Chondrocyte (in vitro differentiated cells): ENCODE results near the gene SDK2. TPM values are rescaled to one million over a fixed set of nuclear protein-coding genes. Genes with fewer than 3 reads are reported as not detected.

Source experiments
- DNase-seq: peaks from one replicate; pipeline ENCODE4 v3.0.0; 2021; ENCODE audit warnings: mixed read lengths, low spot score
- H3K27ac Mint-ChIP-seq: one replicate; pipeline ENCODE4 v1.8.0; 2021; ENCODE audit warnings: mild to moderate bottlenecking, moderate library complexity, mixed read lengths; ENCODE audit not compliant: unreplicated experiment
- H3K27me3 Mint-ChIP-seq: 2 replicates; pipeline ENCODE4 v1.8.0; 2021; ENCODE audit warnings: low read depth, mixed read lengths
- H3K36me3 Mint-ChIP-seq: 2 replicates; pipeline ENCODE4 v1.8.0; 2021; ENCODE audit warnings: low read depth, mixed read lengths
- H3K4me1 Mint-ChIP-seq: 2 replicates; pipeline ENCODE4 v1.8.0; 2021; ENCODE audit warnings: low read depth, mild to moderate bottlenecking, mixed read lengths
- H3K4me3 Mint-ChIP-seq: one replicate; pipeline ENCODE4 v1.8.0; 2021; ENCODE audit warnings: mild to moderate bottlenecking, moderate library complexity, mixed read lengths; ENCODE audit not compliant: unreplicated experiment
- H3K9me3 Mint-ChIP-seq: 2 replicates; pipeline ENCODE4 v1.8.0; 2021; ENCODE audit warnings: low read depth, mixed read lengths
- CTCF ChIP-seq: fragments of 200-600 bp; sonication (generic); IDR thresholded peaks from 2 replicates; pipeline ENCODE4 v1.5.0; 2021; ENCODE audit warnings: antibody characterized with exemption, mild to moderate bottlenecking, moderate library complexity
- total RNA-seq: library from RNA; stranded (reverse); gene quantifications from 3 replicates; pipeline ENCODE4 v1.2.1, GENCODE V29; 2021

The SDK2 gene
- total RNA-seq, 1 donor from 2014 or later = 15.8 TPM

- TF ChIP-seq CTCF = no peak
- Mint-ChIP-seq H3K4me3 (no peak overlapping the region), H3K4me1 (peaks cover 3% of the 10 kb centered on the region), H3K27ac (no peak overlapping the region), H3K9me3 (peaks cover 7% of the 10 kb centered on the region), H3K27me3 (peaks cover 20% of the 10 kb centered on the region), H3K36me3 (peaks cover 2% of the 10 kb centered on the region)
- DNase-seq = no peak
These were observed 45.5 kb upstream of the SDK2 start for GRCh38 chr17:73689596-73690275.

- Mint-ChIP-seq H3K4me3 (no peak overlapping the region), H3K9me3 (peaks cover 6% of the 10 kb centered on the region)
These were observed 42.7 kb upstream of the SDK2 start for GRCh38 chr17:73686961-73687360.

GRCh38 chr17:73686126-73686525 is 41.9 kb upstream of the SDK2 start:
- H3K36me3 Mint-ChIP-seq = peaks cover 6% of the 10 kb centered on the region
- DNase-seq = no peak
- H3K9me3 Mint-ChIP-seq = peaks cover 14% of the 10 kb centered on the region
- H3K4me1 Mint-ChIP-seq = no peaks in the 10 kb centered on the region
- no peak for TF ChIP-seq CTCF
- no peak overlapping the region for H3K27ac Mint-ChIP-seq
- no peak overlapping the region for H3K4me3 Mint-ChIP-seq
- peaks cover 37% of the 10 kb centered on the region for H3K27me3 Mint-ChIP-seq

More at GRCh38 chr17:73686961-73687360, 42.7 kb upstream of the SDK2 start:
- DNase-seq = no peak
- peaks cover 32% of the 10 kb centered on the region for H3K27me3 Mint-ChIP-seq
- H3K36me3 Mint-ChIP-seq = peaks cover 2% of the 10 kb centered on the region
- no peak for TF ChIP-seq CTCF
- H3K27ac Mint-ChIP-seq = no peak overlapping the region
- H3K4me1 Mint-ChIP-seq = peaks cover 3% of the 10 kb centered on the region

DNA sequence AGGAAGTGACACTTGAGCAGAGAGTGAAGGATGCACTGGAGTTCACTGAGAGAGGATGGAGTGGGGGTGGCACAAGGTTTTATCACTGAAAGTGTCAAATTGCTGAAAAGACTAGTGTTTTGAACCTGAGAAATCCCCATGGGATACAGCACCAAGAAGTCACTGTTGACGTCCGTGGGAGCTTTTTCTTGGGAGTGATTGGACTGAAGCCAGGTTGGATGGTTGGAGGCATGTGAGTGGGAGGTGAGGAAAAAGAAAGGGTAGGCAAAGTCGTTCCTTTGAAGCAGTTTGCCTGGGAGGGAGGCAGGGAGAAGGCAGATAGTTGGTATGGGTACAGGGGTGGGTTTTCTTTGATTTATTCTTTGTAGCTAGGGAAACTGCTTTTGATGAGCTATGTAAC is 39.9 kb upstream of the SDK2 start:
- H3K36me3 Mint-ChIP-seq = peaks cover 6% of the 10 kb centered on the region
- no peak overlapping the region for H3K4me3 Mint-ChIP-seq
- H3K9me3 Mint-ChIP-seq = peaks cover 14% of the 10 kb centered on the region
- no peak for TF ChIP-seq CTCF
- H3K27ac Mint-ChIP-seq = no peak overlapping the region
- H3K27me3 Mint-ChIP-seq = peaks cover 41% of the 10 kb centered on the region
- DNase-seq = no peak
- no peaks in the 10 kb centered on the region for H3K4me1 Mint-ChIP-seq

GRCh38 chr17:73683771-73684170 is 39.5 kb upstream of the SDK2 start:
- Mint-ChIP-seq H3K27ac (no peak overlapping the region), H3K36me3 (peaks cover 6% of the 10 kb centered on the region), H3K27me3 (peaks cover 42% of the 10 kb centered on the region), H3K4me1 (no peaks in the 10 kb centered on the region), H3K4me3 (no peak overlapping the region), H3K9me3 (peaks cover 14% of the 10 kb centered on the region)
- no peak for DNase-seq
- TF ChIP-seq CTCF = no peak
